Germinal center (tissue), 1 donor: ENCODE measurements around the gene HOXD12.

Experiments
- DNase-seq: peaks from one replicate; pipeline ENCODE4 v3.0.0; 2012; ENCODE audit warnings: mixed read lengths, low spot score

Gene HOXD12

GRCh38 chr2:176106581-176107539, 7.3 kb downstream of the HOXD12 start, which contains the start of gene HOXD11:
HOXD11 (plus strand) TSS chr2:176107280; CDS start chr2:176107356, 76 bp downstream.
- DNase-seq, result no peak

GRCh38 chr2:176107731-176108181, 8.2 kb downstream of the HOXD12 start:
- no peak for DNase-seq

GRCh38 chr2:176109192-176109901, 9.8 kb downstream of the HOXD12 start:
- no peak for DNase-seq

- no peak for DNase-seq
Measured at GRCh38 chr2:176109946-176110345, 10.4 kb downstream of the HOXD12 start.

GRCh38 chr2:176110415-176111308, 11.1 kb downstream of the HOXD12 start:
- DNase-seq, result no peak

GRCh38 chr2:176111309-176111663, 11.7 kb downstream of the HOXD12 start:
- DNase-seq, result peak; percentile 41

GRCh38 chr2:176111846-176112374, 12.3 kb downstream of the HOXD12 start:
- no peak for DNase-seq

- DNase-seq, result no peak
Measured at GRCh38 chr2:176112375-176113302, 13.0 kb downstream of the HOXD12 start.

- no peak for DNase-seq
Measured at GRCh38 chr2:176114120-176114929, 14.7 kb downstream of the HOXD12 start.

- no peak for DNase-seq
Measured at GRCh38 chr2:176114930-176115625, 15.5 kb downstream of the HOXD12 start.

GRCh38 chr2:176115883-176116813, 16.6 kb downstream of the HOXD12 start, which contains the start of gene HOXD10:
HOXD10 (plus strand) TSS chr2:176116778; CDS start chr2:176116834, 56 bp downstream.
- no peak for DNase-seq

- no peak for DNase-seq
Measured at GRCh38 chr2:176117162-176117822, 17.7 kb downstream of the HOXD12 start.

- no peak for DNase-seq
Measured at GRCh38 chr2:176117823-176118371, 18.3 kb downstream of the HOXD12 start.

- DNase-seq, result no peak
Measured at GRCh38 chr2:176118601-176119339, 19.2 kb downstream of the HOXD12 start.

GRCh38 chr2:176120364-176121189, 21.0 kb downstream of the HOXD12 start:
- no peak for DNase-seq
